Lower leg skin (tissue), 3 donors: ENCODE results near the gene SH3RF1.

Source experiments
- CTCF ChIP-seq, 3 donors: fragments of 450-650 bp; IDR thresholded peaks; one replicate each; pipeline ENCODE4 v1.5.1; 2016; ENCODE audit warnings: antibody characterized with exemption in 3 of 3, mild to moderate bottlenecking in 3 of 3, moderate library complexity in 2 of 3
- POLR2A ChIP-seq, 2 donors: fragments of 450-650 bp; IDR thresholded peaks; one replicate each; pipeline ENCODE4 v1.6.1; 2016 to 2017; ENCODE audit warnings: antibody characterized with exemption in 2 of 2, mild to moderate bottlenecking in 1 of 2, moderate library complexity in 1 of 2

- TF ChIP-seq CTCF (IDR thresholded peaks at IDR 0.05), result no peak
- no peak for TF ChIP-seq POLR2A (IDR thresholded peaks at IDR 0.05)
Measured at GRCh38 chr4:169151671-169152070, 119.1 kb downstream of the SH3RF1 start.
